ENCODE measurements around the gene ZBTB47. TPM values are rescaled to one million over a fixed set of nuclear protein-coding genes. Genes with fewer than 3 reads are reported as not detected.

Gene ZBTB47
- total RNA-seq, 1 donor: 41.3 TPM

GRCh38 chr3:42667523-42668412 is 14.3 kb downstream of the ZBTB47 start:
- H4K20me1 ChIP-seq (ENCODE audit: insufficient read depth, low read length): peaks cover 3% of the 10 kb centered on the region
- no peak overlapping the region for H3K4me3 ChIP-seq (ENCODE audit: insufficient read depth, low read length)
- DNase-seq (ENCODE audit: insufficient read length, low spot score, missing footprints): peak; percentile 66
- H3K79me2 ChIP-seq (ENCODE audit: insufficient read depth, low read length): no peaks in the 10 kb centered on the region
- H3K36me3 ChIP-seq (ENCODE audit: insufficient read depth, low read length): peaks cover 4% of the 10 kb centered on the region
- no peak for TF ChIP-seq CTCF (IDR thresholded peaks at IDR 0.05; ENCODE audit: extremely low read depth, low read depth, low read length)
- no peak overlapping the region for H2AFZ ChIP-seq (ENCODE audit: low read length)
- no peaks in the 10 kb centered on the region for H3K27me3 ChIP-seq (ENCODE audit: insufficient read depth, low read length)
- H3K27ac ChIP-seq (ENCODE audit: low read depth, low read length): no peak overlapping the region
- H3K9me3 ChIP-seq (ENCODE audit: low read depth, low read length): no peaks in the 10 kb centered on the region
- no peak overlapping the region for H3K4me2 ChIP-seq (ENCODE audit: insufficient read depth, low read length)
- no peaks in the 10 kb centered on the region for H3K4me1 ChIP-seq (ENCODE audit: insufficient read depth, low read length)

- Histone ChIP-seq H4K20me1 (ENCODE audit: insufficient read depth, low read length) (peaks cover 3% of the 10 kb centered on the region), H3K4me2 (ENCODE audit: insufficient read depth, low read length) (no peak overlapping the region), H3K4me3 (ENCODE audit: insufficient read depth, low read length) (no peak overlapping the region), H3K27me3 (ENCODE audit: insufficient read depth, low read length) (no peaks in the 10 kb centered on the region), H3K36me3 (ENCODE audit: insufficient read depth, low read length) (peaks cover 4% of the 10 kb centered on the region), H3K79me2 (ENCODE audit: insufficient read depth, low read length) (no peaks in the 10 kb centered on the region), H3K9me3 (ENCODE audit: low read depth, low read length) (no peaks in the 10 kb centered on the region), H2AFZ (ENCODE audit: low read length) (no peak overlapping the region), H3K27ac (ENCODE audit: low read depth, low read length) (no peak overlapping the region), H3K4me1 (ENCODE audit: insufficient read depth, low read length) (no peaks in the 10 kb centered on the region)
- peak; percentile 83 for DNase-seq (ENCODE audit: insufficient read length, low spot score, missing footprints)
- no peak for TF ChIP-seq CTCF (IDR thresholded peaks at IDR 0.05; ENCODE audit: extremely low read depth, low read depth, low read length)
Observed at GRCh38 chr3:42668413-42668760, 14.9 kb downstream of the ZBTB47 start.

GRCh38 chr3:42668793-42669217 is 15.3 kb downstream of the ZBTB47 start:
- Histone ChIP-seq H3K27ac (ENCODE audit: low read depth, low read length) (no peak overlapping the region), H2AFZ (ENCODE audit: low read length) (no peak overlapping the region), H3K4me2 (ENCODE audit: insufficient read depth, low read length) (no peak overlapping the region), H4K20me1 (ENCODE audit: insufficient read depth, low read length) (peaks cover 3% of the 10 kb centered on the region), H3K79me2 (ENCODE audit: insufficient read depth, low read length) (no peaks in the 10 kb centered on the region), H3K27me3 (ENCODE audit: insufficient read depth, low read length) (no peaks in the 10 kb centered on the region), H3K4me3 (ENCODE audit: insufficient read depth, low read length) (no peak overlapping the region), H3K9me3 (ENCODE audit: low read depth, low read length) (no peaks in the 10 kb centered on the region), H3K4me1 (ENCODE audit: insufficient read depth, low read length) (no peaks in the 10 kb centered on the region), H3K36me3 (ENCODE audit: insufficient read depth, low read length) (peaks cover 2% of the 10 kb centered on the region)
- TF ChIP-seq CTCF (IDR thresholded peaks at IDR 0.05; ENCODE audit: extremely low read depth, low read depth, low read length): no peak
- DNase-seq (ENCODE audit: insufficient read length, low spot score, missing footprints): peak; percentile 75

GRCh38 chr3:42670051-42670576 is 16.6 kb downstream of the ZBTB47 start:
- Histone ChIP-seq H2AFZ (ENCODE audit: low read length) (no peak overlapping the region), H3K9me3 (ENCODE audit: low read depth, low read length) (no peaks in the 10 kb centered on the region), H3K4me2 (ENCODE audit: insufficient read depth, low read length) (no peak overlapping the region), H3K36me3 (ENCODE audit: insufficient read depth, low read length) (no peaks in the 10 kb centered on the region), H3K79me2 (ENCODE audit: insufficient read depth, low read length) (no peaks in the 10 kb centered on the region), H3K27me3 (ENCODE audit: insufficient read depth, low read length) (no peaks in the 10 kb centered on the region), H4K20me1 (ENCODE audit: insufficient read depth, low read length) (peaks cover 3% of the 10 kb centered on the region), H3K4me1 (ENCODE audit: insufficient read depth, low read length) (no peaks in the 10 kb centered on the region), H3K4me3 (ENCODE audit: insufficient read depth, low read length) (no peak overlapping the region), H3K27ac (ENCODE audit: low read depth, low read length) (no peak overlapping the region)
- peak; percentile 51 for DNase-seq (ENCODE audit: insufficient read length, low spot score, missing footprints)
- TF ChIP-seq CTCF (IDR thresholded peaks at IDR 0.05; ENCODE audit: extremely low read depth, low read depth, low read length): no peak
